Epithelial cell of esophagus (primary cell): Measurements from ENCODE around the gene TPP2.

ENCODE experiments used
- DNase-seq: peaks from one replicate; pipeline ENCODE4 v3.0.0; 2010; ENCODE audit warnings: low read depth
- H3K4me3 ChIP-seq: 2 replicates; pipeline ENCODE4 v1.5.1; 2011; ENCODE audit warnings: mild to moderate bottlenecking, low read length, control low read depth
- TF ChIP-seq, protein P1 (sequence below): IDR thresholded peaks from 2 replicates; pipeline ENCODE4 v1.5.1; 2011; ENCODE audit warnings: low read depth, mild to moderate bottlenecking, low read length, control low read depth, inconsistent platforms; ENCODE audit not compliant: insufficient read depth; ENCODE audit errors: missing control alignments

Gene TPP2

DNA sequence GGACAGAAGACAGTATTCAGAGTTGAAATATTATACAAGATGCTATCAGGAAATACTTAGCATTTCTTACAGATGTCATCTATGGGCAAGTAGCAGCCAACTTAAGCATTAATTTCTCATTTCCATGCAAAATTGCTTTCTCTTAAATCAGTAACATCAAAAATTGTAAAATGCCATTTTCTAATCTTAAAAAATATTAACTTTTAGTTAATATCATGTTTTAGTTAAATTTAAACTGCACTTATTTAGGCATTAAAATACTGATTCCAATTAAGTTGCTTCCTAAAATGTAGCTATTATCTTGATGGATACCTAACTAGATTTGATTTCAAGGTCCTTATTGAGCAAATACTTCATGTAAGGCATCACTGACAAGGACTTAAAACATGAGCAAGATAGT lies 70.2 kb downstream of the TPP2 start:
- no peak for DNase-seq
- no peak overlapping the region for H3K4me3 ChIP-seq
- TF ChIP-seq, protein P1, sequence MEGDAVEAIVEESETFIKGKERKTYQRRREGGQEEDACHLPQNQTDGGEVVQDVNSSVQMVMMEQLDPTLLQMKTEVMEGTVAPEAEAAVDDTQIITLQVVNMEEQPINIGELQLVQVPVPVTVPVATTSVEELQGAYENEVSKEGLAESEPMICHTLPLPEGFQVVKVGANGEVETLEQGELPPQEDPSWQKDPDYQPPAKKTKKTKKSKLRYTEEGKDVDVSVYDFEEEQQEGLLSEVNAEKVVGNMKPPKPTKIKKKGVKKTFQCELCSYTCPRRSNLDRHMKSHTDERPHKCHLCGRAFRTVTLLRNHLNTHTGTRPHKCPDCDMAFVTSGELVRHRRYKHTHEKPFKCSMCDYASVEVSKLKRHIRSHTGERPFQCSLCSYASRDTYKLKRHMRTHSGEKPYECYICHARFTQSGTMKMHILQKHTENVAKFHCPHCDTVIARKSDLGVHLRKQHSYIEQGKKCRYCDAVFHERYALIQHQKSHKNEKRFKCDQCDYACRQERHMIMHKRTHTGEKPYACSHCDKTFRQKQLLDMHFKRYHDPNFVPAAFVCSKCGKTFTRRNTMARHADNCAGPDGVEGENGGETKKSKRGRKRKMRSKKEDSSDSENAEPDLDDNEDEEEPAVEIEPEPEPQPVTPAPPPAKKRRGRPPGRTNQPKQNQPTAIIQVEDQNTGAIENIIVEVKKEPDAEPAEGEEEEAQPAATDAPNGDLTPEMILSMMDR, result no peak

DNA sequence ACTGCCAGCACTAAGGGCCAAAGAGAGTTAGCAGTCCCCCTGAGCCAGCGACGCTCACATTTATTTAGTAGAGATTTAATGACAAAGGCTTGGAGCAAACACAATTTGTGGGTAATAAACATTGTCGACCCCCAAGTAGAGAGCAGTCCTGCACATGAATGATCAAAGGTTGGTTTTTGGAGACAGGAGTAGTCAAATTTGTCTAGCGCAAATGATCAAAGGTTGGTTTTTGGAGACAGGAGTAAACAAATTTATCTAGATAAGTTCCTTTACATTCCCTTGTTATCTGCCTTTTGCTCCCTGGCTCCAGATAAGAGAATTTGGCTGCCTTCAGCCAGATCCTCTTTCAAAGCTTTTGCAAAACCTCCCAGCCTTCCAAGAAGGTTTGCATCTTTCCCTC lies 71.1 kb downstream of the TPP2 start:
- TF ChIP-seq, protein P1, result no peak
- no peak for DNase-seq
- no peak overlapping the region for H3K4me3 ChIP-seq

DNA sequence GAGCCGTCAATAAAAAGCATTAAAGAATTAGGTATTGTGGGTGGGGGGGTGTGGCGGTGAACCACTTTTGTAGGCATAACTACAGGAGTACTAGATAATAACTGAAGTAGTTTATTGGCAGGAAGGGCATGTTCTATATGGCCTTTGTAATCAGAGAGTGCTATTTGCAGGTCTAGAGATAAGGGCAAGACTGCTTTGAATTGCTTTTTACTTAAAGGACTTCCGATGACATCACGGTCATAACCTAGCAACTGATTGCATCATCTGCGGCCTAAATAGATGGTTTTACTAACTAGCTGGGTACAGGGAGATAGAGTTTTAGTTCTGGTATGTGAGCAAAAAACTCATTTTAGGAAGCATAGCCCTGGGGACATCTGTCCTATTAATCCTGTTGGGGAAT lies 73.3 kb downstream of the TPP2 start:
- TF ChIP-seq, protein P1, result no peak
- H3K4me3 ChIP-seq, result no peak overlapping the region
- no peak for DNase-seq

DNA sequence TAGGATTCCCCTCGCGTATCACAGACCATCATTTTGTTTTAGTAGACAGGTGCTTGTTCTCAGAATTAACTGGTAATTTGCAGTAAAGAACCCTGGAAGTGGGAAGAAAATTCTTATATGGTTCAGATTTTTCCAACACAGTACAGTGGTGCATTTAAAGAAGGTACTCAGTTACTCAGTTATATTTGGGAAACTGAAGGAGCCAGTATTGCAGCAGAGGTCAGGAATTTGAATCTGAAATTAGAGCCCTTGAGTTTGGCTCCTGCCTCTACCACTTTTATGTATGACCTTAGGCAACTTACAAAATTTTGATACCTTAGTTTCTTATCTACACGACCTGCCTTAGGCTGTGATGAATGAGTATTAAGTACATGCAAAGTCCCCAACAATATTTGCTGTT lies 78.3 kb downstream of the TPP2 start:
- no peak overlapping the region for H3K4me3 ChIP-seq
- TF ChIP-seq, protein P1, result no peak
- DNase-seq, result no peak

DNA sequence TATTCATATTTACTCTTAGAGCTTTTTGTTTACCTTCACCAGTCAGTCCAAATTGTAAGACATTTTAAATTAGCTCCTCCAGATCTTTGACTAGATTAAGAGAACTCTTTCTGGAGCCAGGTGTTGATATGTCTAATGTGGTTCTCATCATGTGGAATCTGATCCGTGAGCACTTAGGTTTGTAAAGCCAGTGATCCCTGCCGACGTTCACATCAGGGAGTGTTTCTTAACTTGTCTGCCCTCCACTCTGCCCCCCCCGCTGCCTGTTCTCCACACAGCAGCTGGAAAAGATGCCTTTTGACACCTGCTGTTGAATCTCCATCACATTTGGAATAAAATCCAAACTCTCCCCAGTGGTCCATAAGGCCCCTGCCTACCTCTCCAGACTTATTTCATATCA lies 80.3 kb downstream of the TPP2 start:
- TF ChIP-seq, protein P1, result no peak
- DNase-seq, result no peak
- no peak overlapping the region for H3K4me3 ChIP-seq

DNA sequence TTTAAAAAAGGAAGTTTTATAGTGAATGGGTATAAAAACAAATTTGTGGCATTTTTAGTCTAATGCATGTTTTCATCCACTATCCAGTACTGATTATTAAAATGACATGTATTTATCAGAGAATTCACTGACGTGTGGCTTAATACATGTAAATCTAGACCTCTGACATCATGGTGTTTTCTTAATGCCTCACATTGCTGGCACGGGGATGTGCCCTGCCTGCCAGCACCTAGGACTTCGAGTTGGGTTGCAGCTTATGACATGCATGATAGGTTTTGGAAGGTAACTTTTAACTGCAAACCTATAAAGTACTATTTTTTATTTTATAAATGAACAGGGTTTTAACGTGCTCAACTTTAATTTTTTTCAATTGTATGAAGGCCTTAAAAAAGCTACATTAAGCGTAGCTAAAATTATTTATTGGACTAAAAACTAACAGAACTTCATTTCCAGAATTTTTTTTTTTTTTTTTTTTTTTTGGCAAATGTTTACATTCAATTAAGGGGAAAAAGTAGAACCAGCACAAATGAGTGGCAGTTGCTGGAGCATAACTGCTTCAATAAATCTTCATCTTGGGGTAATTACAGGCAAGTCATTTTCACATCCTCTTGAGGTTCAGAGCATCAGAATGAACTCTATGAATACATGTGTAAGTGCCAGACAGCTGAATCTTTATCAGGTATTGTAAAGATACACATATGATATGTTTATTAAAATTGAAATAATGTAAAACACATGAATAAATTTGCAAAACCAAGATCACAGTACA lies 81.7 kb downstream of the TPP2 start:
- DNase-seq, result no peak
- TF ChIP-seq, protein P1, result no peak
- no peak overlapping the region for H3K4me3 ChIP-seq
